OCI-LY3 (cell line): Measurements from ENCODE around the gene XXYLT1.

Source experiments
- H2AFZ ChIP-seq: fragments of 200-600, 300-600 bp; shearing (Covaris generic); 2 replicates; pipeline ENCODE4 v1.6.0; 2014; ENCODE audit warnings: antibody characterized with exemption, low read depth, low read length
- H3K27ac ChIP-seq: fragments of 200-600, 300-600 bp; sonication (generic); 2 replicates; pipeline ENCODE4 v1.5.1; 2014; ENCODE audit warnings: mild to moderate bottlenecking, low read length, moderate library complexity, mixed read lengths
- H3K27me3 ChIP-seq: fragments of 200-600, 300-600 bp; sonication (generic); 2 replicates; pipeline ENCODE4 v1.6.1; 2014; ENCODE audit warnings: low read depth, low read length, mixed read lengths
- H3K36me3 ChIP-seq: fragments of 200-600, 300-600 bp; sonication (generic); replicated peaks from 2 replicates; pipeline ENCODE3; 2014; ENCODE audit warnings: low read depth, low read length, mixed read lengths
- H3K4me1 ChIP-seq: fragments of 300-600, 200-600 bp; sonication (generic); 2 replicates; pipeline ENCODE4 v1.6.1; 2014; ENCODE audit warnings: low read length, mixed read lengths
- H3K4me2 ChIP-seq: fragments of 200-600, 300-600 bp; sonication (generic); 2 replicates; pipeline ENCODE4 v1.6.1; 2014; ENCODE audit warnings: low read length, mixed read lengths
- H3K4me3 ChIP-seq: fragments of 300-600, 200-600 bp; sonication (generic); 2 replicates; pipeline ENCODE4 v1.5.1; 2014; ENCODE audit warnings: antibody characterized with exemption, mild to moderate bottlenecking, low read length, moderate library complexity
- H3K79me2 ChIP-seq: fragments of 300-600, 200-600 bp; shearing (Covaris generic); 2 replicates; pipeline ENCODE4 v1.6.1; 2014; ENCODE audit warnings: mild to moderate bottlenecking, low read length, mixed read lengths
- H3K9ac ChIP-seq: fragments of 300-600, 200-600 bp; shearing (Covaris generic); 2 replicates; pipeline ENCODE4 v1.6.0; 2014; ENCODE audit warnings: mild to moderate bottlenecking, low read length, moderate library complexity
- H3K9me3 ChIP-seq: fragments of 200-600, 300-600 bp; shearing (Covaris generic); 2 replicates; pipeline ENCODE4 v1.6.1; 2014; ENCODE audit warnings: low read length, mixed read lengths; ENCODE audit not compliant: insufficient read depth
- H4K20me1 ChIP-seq: fragments of 200-600, 300-600 bp; sonication (generic); 2 replicates; pipeline ENCODE4 v1.6.1; 2016; ENCODE audit warnings: low read length, mixed read lengths; ENCODE audit not compliant: insufficient read depth
- CTCF ChIP-seq: fragments of 200-600, 300-600 bp; sonication (generic); IDR thresholded peaks from 2 replicates; pipeline ENCODE4 v1.5.1; 2014; ENCODE audit warnings: antibody characterized with exemption, low read length, low read depth
- EZH2phosphoT487 ChIP-seq: fragments of 200-600 bp; shearing (Covaris generic); IDR thresholded peaks from 2 replicates; pipeline ENCODE4 v1.6.1; 2018; ENCODE audit warnings: antibody characterized with exemption, mixed run types, low read depth

Gene XXYLT1

GRCh38 chr3:195179776-195180489, 91.0 kb downstream of the XXYLT1 start:
- no peak overlapping the region for H3K4me3 ChIP-seq
- no peak overlapping the region for H3K4me2 ChIP-seq
- peaks cover 6% of the 10 kb centered on the region; the same call in 1 of the 2 replicates for H3K4me1 ChIP-seq
- H3K27me3 ChIP-seq, result no peaks in the 10 kb centered on the region
- no peaks in the 10 kb centered on the region for H3K9me3 ChIP-seq
- TF ChIP-seq EZH2phosphoT487 (no peak), CTCF (no peak)
- no peak overlapping the region for H3K27ac ChIP-seq
- no peaks in the 10 kb centered on the region for H3K36me3 ChIP-seq
- no peaks in the 10 kb centered on the region for H3K79me2 ChIP-seq
- no peak overlapping the region for H3K9ac ChIP-seq
- H2AFZ ChIP-seq, result no peak overlapping the region
- H4K20me1 ChIP-seq, result no peaks in the 10 kb centered on the region

GRCh38 chr3:195178124-195178910, 92.6 kb downstream of the XXYLT1 start:
- no peak overlapping the region for H3K9ac ChIP-seq
- H3K9me3 ChIP-seq, result no peaks in the 10 kb centered on the region
- H3K4me2 ChIP-seq, result no peak overlapping the region
- no peaks in the 10 kb centered on the region for H3K36me3 ChIP-seq
- H4K20me1 ChIP-seq, result no peaks in the 10 kb centered on the region
- no peak overlapping the region for H3K4me3 ChIP-seq
- peaks cover 16% of the 10 kb centered on the region for H3K4me1 ChIP-seq
- H3K27ac ChIP-seq, result no peak overlapping the region
- no peaks in the 10 kb centered on the region for H3K79me2 ChIP-seq
- TF ChIP-seq CTCF, result no peak
- TF ChIP-seq EZH2phosphoT487, result no peak
- no peak overlapping the region for H2AFZ ChIP-seq
- no peaks in the 10 kb centered on the region for H3K27me3 ChIP-seq

GRCh38 chr3:195177422-195178123, 93.4 kb downstream of the XXYLT1 start:
- H3K36me3 ChIP-seq, result no peaks in the 10 kb centered on the region
- H3K27ac ChIP-seq, result no peak overlapping the region
- no peak overlapping the region for H3K4me2 ChIP-seq
- no peaks in the 10 kb centered on the region for H4K20me1 ChIP-seq
- no peaks in the 10 kb centered on the region for H3K9me3 ChIP-seq
- no peak overlapping the region for H3K4me3 ChIP-seq
- no peak overlapping the region for H3K9ac ChIP-seq
- peaks cover 22% of the 10 kb centered on the region for H3K4me1 ChIP-seq
- TF ChIP-seq EZH2phosphoT487 (no peak), CTCF (no peak)
- no peaks in the 10 kb centered on the region for H3K27me3 ChIP-seq
- H2AFZ ChIP-seq, result no peak overlapping the region
- H3K79me2 ChIP-seq, result no peaks in the 10 kb centered on the region

- Histone ChIP-seq H3K27ac (no peak overlapping the region), H4K20me1 (no peaks in the 10 kb centered on the region), H3K9me3 (no peaks in the 10 kb centered on the region), H3K4me1 (peaks cover 16% of the 10 kb centered on the region), H3K27me3 (no peaks in the 10 kb centered on the region), H3K4me3 (no peak overlapping the region), H3K79me2 (no peaks in the 10 kb centered on the region), H3K36me3 (no peaks in the 10 kb centered on the region), H3K9ac (no peak overlapping the region), H2AFZ (no peak overlapping the region), H3K4me2 (no peak overlapping the region)
- no peak for TF ChIP-seq CTCF
- TF ChIP-seq EZH2phosphoT487, result no peak
Observed at GRCh38 chr3:195176776-195177175, 94.2 kb downstream of the XXYLT1 start.
